ENCODE data around the gene PLVAP. TPM values are rescaled to one million over a fixed set of nuclear protein-coding genes. Genes with fewer than 3 reads are reported as not detected.
A peak's percentile ranks its signal among the peaks of the same experiment; 100 is the strongest.

The PLVAP gene
- total and polyA plus RNA-seq, 9 of the 15 experiments (the other 6 are each of a cell fraction or from before 2014, with no cell fraction given) = 0.09 to 0.84 (median 0.51) TPM; not detected in 4

- no peak for FAIRE-seq
- H3K27ac ChIP-seq (ENCODE audit: extremely low read depth, low read depth, low read length) = no peak overlapping the region
- TF ChIP-seq CXXC5 (CRISPR knock-in tag; IDR thresholded peaks at IDR 0.05) = no peak
- no peak for TF ChIP-seq ZMIZ1 (IDR thresholded peaks at IDR 0.05; ENCODE audit: low read depth in 2 of 2, low read length in 2 of 2)
- no peak for TF ChIP-seq SRSF1 (IDR thresholded peaks at IDR 0.05; ENCODE audit: low read depth, low read length)
- TF ChIP-seq ZBTB8A (IDR thresholded peaks at IDR 0.05; ENCODE audit: partially characterized antibody) = no peak
- no peak for TF ChIP-seq BCL6 (CRISPR knock-in tag; IDR thresholded peaks at IDR 0.05)
- TF ChIP-seq POLR2A (conservative IDR thresholded peaks at IDR 0.05) = no peak
- no peak for TF ChIP-seq PHB2 (IDR thresholded peaks at IDR 0.05; ENCODE audit: low read depth)
- no peak for TF ChIP-seq ZNF780A (CRISPR knock-in tag; IDR thresholded peaks at IDR 0.05)
- TF ChIP-seq TBP (optimal IDR thresholded peaks at IDR 0.05; ENCODE audit: low read depth, low read length) = no peak
- TF ChIP-seq HDAC2 (IDR thresholded peaks at IDR 0.05) = 0 out of 2 replicates have a peak, but pooled peaks have one; percentile 20
- no peak for TF ChIP-seq ZBTB49 (CRISPR knock-in tag; IDR thresholded peaks at IDR 0.05; ENCODE audit: borderline replicate concordance)
- peak; percentile 55 for TF ChIP-seq RBM25 (IDR thresholded peaks at IDR 0.05; ENCODE audit: low read depth, low read length, severe bottlenecking)
- TF ChIP-seq CCNT2 (IDR thresholded peaks at IDR 0.05; ENCODE audit: borderline replicate concordance, extremely low read depth, insufficient read length, low read depth, low read length) = no peak
- no peak for TF ChIP-seq GMEB1 (CRISPR knock-in tag; IDR thresholded peaks at IDR 0.05)
These were observed 17.0 kb downstream of the PLVAP start for GRCh38 chr19:17359905-17360800.

More at GRCh38 chr19:17359905-17360800, 17.0 kb downstream of the PLVAP start:
- Histone ChIP-seq H3K9me1 (ENCODE audit: control insufficient read depth, insufficient read depth, low read length) (no peaks in the 10 kb centered on the region), H3K4me1 (replicated peaks in 1 of 2; ENCODE audit: control insufficient read depth in 2 of 2, insufficient read depth in 2 of 2, low read length in 2 of 2) (peaks cover 0 to 1% of the 10 kb centered on the region in 2 experiments; a peak in 2 of 5 replicates), H3K27me3 (ENCODE audit: control insufficient read depth in 2 of 2, insufficient read depth in 2 of 2, low read length in 2 of 2) (peaks cover 15 to 26% of the 10 kb centered on the region in 2 experiments), H2AFZ (ENCODE audit: low read depth, low read length) (no peak overlapping the region), H3K9ac (ENCODE audit: insufficient read depth in 1 of 2, low read depth in 2 of 2, low read length in 2 of 2) (peak overlapping the region in 1 of 2 experiments; percentile 71; a peak in 1 of 4 replicates), H3K79me2 (ENCODE audit: control insufficient read depth, insufficient read depth, low read length) (no peaks in the 10 kb centered on the region), H3K9me3 (replicated peaks; ENCODE audit: control insufficient read depth, insufficient read depth, low read depth, low read length) (no peaks in the 10 kb centered on the region), H3K36me3 (ENCODE audit: control insufficient read depth, insufficient read depth, low read length) (no peaks in the 10 kb centered on the region), H4K20me1 (replicated peaks; ENCODE audit: control insufficient read depth, insufficient read depth, low read length) (no peaks in the 10 kb centered on the region), H3K4me3 (no peak overlapping the region), H3K4me2 (ENCODE audit: insufficient read depth, low read length) (no peak overlapping the region)
- ChIA-PET CTCF (ENCODE audit: low intra/inter-chr PET ratio) (no interaction called here), POLR2A (interaction anchor here (0.6 kb wide), 2 partner anchors 57 to 611 kb away, joined by 3 to 4 read pairs; partner anchors contain the start of gene ABHD8)
- DNase-seq (ENCODE audit: extremely low read depth in 1 of 4, low spot score in 3 of 4) (peak in 1 of 4 experiments; percentile 10), ATAC-seq (no peak)
- in situ Hi-C loops (cut with MboI) (no loop called here), intact Hi-C loops (cut with micrococcal nuclease) (no loop called here)
- 20% methylated on average over 6 of the region's 6 CpGs for WGBS (ENCODE audit: insufficient coverage, low coverage, missing lambda C conversion rate)
- BruUV-seq (replicated peaks) = no TSS peak

Data from K562 (cell line).